Large intestine (tissue), 12 donors: Measurements from ENCODE around the gene IGSF10. TPM values are rescaled to one million over a fixed set of nuclear protein-coding genes. Genes with fewer than 3 reads are reported as not detected.
"Not testable (repeated sequence)": the region's sequence is repeated elsewhere in the genome, so short reads cannot be mapped to it uniquely, and the experiment has no call there.

Experiments
- DNase-seq, 2 donors: peaks; one replicate each; pipeline versions ENCODE4 v3.0.0 to v3.0.0-alpha.2; 2013
- H3K27ac ChIP-seq: one replicate; pipeline ENCODE4 v1.5.1; 2013; ENCODE audit warnings: low read length
- H3K27me3 ChIP-seq: 2 replicates; pipeline ENCODE4 v1.6.1; 2013; ENCODE audit warnings: low read length; ENCODE audit not compliant: control insufficient read depth, insufficient read depth
- H3K36me3 ChIP-seq: 2 replicates; pipeline ENCODE4 v1.6.1; 2013; ENCODE audit warnings: low read length; ENCODE audit not compliant: control insufficient read depth, insufficient read depth
- H3K4me1 ChIP-seq: one replicate; pipeline ENCODE4 v1.6.1; 2013; ENCODE audit warnings: low read length; ENCODE audit not compliant: control insufficient read depth, insufficient read depth
- H3K4me3 ChIP-seq: one replicate; pipeline ENCODE4 v1.5.1; 2013; ENCODE audit warnings: low read length
- H3K9me3 ChIP-seq: one replicate; pipeline ENCODE4 v1.6.1; 2013; ENCODE audit warnings: mild to moderate bottlenecking, low read depth, low read length, moderate library complexity; ENCODE audit not compliant: control insufficient read depth
- WGBS: methylation state at CpG from one replicate; pipeline ENCODE4 v1.1.5; 2013; ENCODE audit warnings: low lambda C conversion rate; ENCODE audit not compliant: insufficient coverage; 5-methylcytosine and 5-hydroxymethylcytosine counted together
- long read RNA-seq, 11 donors: transcript quantifications; one replicate each; lab custom pipeline, GENCODE V29; 2026
- polyA plus RNA-seq: library from polyadenylated mRNA; unstranded; fragments of 120-200 nt; gene quantifications from one replicate; pipeline ENCODE4 v1.2.1, GENCODE V29; 2013

Gene IGSF10
- 1.7 TPM for polyA plus RNA-seq
- long read RNA-seq, donor 1 = 0 reads
- long read RNA-seq, donor 2 = 0 reads
- long read RNA-seq, donor 3 = 0 reads
- long read RNA-seq, donor 4 = 0 reads
- long read RNA-seq, donor 5 = 0 reads
- long read RNA-seq, donor 6 = 0 reads
- long read RNA-seq, donor 7 = 0 reads
- long read RNA-seq, donor 8 = 0 reads
- long read RNA-seq, donor 9 = 0 reads
- long read RNA-seq, donor 10 = 0 reads
- long read RNA-seq, donor 11 = 0 reads

DNA sequence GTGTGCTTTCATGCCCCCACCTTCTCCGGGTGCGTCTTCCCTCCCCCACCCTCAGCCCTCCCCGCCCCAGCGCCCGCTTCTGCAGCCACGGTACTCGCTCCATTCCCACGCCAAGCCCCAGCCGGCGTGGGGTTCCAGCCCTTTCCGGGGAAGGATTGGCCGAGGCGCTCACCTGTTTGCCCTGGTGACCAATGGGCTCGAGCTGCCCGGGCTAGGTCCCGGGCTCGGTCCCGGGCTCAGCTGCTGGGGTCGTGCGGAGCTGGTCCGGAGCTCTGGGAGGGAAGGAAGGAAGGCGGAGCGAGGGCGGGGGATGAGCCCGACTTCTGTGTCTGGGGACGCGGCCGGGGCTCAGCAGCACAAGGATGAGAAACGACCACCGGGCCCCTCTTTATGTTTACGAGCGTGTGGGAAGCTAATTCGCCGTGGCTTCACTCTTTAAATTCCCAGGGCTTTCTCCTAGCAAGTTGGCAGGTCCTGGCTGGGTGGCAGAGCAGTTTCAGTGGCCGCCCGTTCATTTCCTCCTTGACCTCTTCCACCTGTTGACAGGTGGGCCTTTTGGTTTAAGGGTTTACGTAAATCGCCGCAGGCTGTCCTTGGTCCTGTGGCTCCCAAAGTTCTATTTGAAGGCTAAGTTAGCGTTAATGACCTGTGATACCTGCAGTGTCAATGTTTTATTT, at the start of gene IGSF10:
IGSF10 (minus strand) TSS at position 288 of the 677 bp plus-strand sequence. CDS start 2,352 bp downstream, outside the sequence.
- Histone ChIP-seq H3K9me3 (peaks cover 2% of the 10 kb centered on the region), H3K4me3 (peak within 1 kb of the TSS; percentile 47), H3K27ac (no peak within 1 kb of the TSS), H3K27me3 (peaks cover 9% of the 10 kb centered on the region), H3K36me3 (no peaks in the 10 kb centered on the region), H3K4me1 (no peaks in the 10 kb centered on the region)
- DNase-seq = peak; percentile 9 to 27
- WGBS = 57% methylated on average over 4 of the region's 40 CpGs

DNA sequence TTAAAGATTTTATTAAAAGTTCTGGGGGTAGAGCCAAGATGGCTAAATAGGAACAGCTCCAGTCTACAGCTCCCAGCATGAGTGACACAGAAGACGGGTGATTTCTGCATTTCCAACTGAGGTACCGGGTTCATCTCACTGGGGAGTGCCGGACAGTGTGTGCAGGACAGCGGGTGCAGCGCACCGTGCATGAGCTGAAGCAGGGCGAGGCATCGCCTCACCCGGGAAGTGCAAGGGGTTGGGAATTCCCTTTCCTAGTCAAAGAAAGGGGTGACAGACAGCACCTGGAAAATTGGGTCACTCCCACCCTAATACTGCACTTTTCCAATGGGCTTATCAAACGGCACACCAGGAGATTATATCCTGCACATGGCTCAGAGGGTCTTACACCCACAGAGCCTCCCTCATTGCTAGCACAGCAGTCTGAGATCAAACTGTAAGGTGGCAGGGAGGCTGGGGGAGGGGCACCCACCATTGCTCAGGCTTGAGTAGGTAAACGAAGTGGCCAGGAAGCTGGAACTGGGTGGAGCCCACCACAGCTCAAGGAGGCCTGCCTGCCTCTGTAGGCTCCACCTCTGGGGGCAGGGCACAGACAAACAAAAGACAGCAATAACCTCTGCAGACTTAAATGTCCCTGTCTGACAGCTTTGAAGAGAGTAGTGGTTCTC, 48.7 kb upstream of the IGSF10 start:
- WGBS = no CpG with 5 or more reads among the region's 11 CpGs
- not testable (repeated sequence) for H3K9me3 ChIP-seq, H3K4me1 ChIP-seq, H3K36me3 ChIP-seq, H3K27ac ChIP-seq, DNase-seq, H3K4me3 ChIP-seq, H3K27me3 ChIP-seq

DNA sequence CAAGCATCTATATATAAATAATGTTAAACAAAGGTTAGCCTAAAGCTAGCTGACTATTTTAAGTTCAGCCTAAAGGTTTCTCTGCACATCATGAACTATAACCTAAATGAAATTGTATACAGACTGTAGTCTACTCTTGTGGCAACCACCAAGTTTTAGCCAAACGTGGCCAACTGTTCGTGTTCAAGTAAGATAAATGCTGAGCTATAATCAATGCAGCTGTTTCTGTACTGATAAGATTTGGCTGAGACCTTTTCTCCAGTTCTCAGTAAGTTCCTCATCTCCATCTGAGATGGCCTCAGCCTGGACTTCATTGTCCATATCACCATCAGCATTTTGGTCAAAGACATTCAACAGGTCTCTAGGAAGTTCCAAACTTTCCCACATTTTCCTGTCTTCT, 43.7 kb upstream of the IGSF10 start:
- DNase-seq = no peak
- no peak overlapping the region for H3K27ac ChIP-seq
- H3K27me3 ChIP-seq = no peaks in the 10 kb centered on the region
- no peaks in the 10 kb centered on the region for H3K36me3 ChIP-seq
- H3K4me1 ChIP-seq = no peaks in the 10 kb centered on the region
- WGBS = no CpG with 5 or more reads among the region's 2 CpGs
- no peaks in the 10 kb centered on the region for H3K9me3 ChIP-seq
- no peak overlapping the region for H3K4me3 ChIP-seq

DNA sequence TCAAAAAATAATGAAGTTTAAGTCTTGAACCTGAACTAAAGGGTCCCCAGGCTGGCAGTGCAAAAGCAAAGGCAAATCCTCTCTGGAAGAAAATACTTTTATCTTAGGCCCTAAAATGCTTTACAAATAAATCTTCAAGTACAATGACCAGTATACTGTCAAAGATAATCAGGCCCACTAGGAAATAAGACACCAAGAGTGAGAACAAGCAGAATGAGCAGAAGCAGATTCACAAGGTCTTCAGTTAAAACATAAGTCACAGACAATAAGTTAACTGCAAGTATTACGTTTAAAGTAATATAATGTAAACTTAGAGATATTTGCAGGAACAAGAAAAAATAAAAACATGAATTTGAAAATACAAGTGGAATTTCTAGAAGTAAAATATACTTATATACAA, 42.2 kb upstream of the IGSF10 start:
- 100% methylated on average over 1 of the region's 1 CpG for WGBS

DNA sequence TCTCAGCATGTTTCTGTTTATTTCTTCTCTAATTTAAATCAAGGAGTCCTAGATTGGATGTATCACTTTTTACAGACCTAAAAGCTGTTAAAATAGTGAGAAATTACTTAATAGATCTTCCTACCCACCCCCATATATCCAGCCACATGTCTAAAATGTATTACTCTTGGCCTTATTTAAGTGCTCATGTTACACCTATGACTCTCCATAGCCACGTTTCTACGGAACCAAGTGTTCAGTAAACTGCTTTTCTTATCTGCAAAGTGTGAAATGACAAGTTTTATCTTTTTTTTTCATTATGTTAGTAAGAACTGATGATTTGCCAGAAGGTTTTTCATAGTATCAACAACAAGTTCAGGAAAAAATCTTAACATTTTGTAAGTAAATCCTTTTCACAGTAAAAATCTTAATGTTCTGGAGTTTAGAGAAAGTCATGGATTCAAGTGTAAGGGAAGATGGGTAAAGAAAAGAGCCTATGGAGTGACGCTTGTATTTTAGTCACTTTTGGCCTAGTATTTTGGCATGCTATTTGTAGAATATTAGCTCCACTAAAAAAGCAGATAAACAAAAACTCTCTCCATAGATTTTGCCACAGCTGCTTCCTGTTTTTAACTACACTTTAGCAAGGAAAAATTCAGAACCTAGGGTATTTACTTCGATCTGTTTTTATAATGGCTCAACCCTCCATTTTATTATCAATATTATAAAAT, 41.2 kb upstream of the IGSF10 start:
- Histone ChIP-seq H3K9me3 (no peaks in the 10 kb centered on the region), H3K4me1 (peaks cover 2% of the 10 kb centered on the region), H3K27me3 (no peaks in the 10 kb centered on the region), H3K27ac (no peak overlapping the region), H3K36me3 (no peaks in the 10 kb centered on the region), H3K4me3 (no peak overlapping the region)
- WGBS = 75% methylated on average over 4 of the region's 4 CpGs
- no peak for DNase-seq

More for the DNA sequence above, 42.2 kb upstream of the IGSF10 start:
- H3K27ac ChIP-seq = no peak overlapping the region
- no peak for DNase-seq
- H3K36me3 ChIP-seq = no peaks in the 10 kb centered on the region
- peaks cover 2% of the 10 kb centered on the region for H3K4me1 ChIP-seq
- no peaks in the 10 kb centered on the region for H3K27me3 ChIP-seq
- no peaks in the 10 kb centered on the region for H3K9me3 ChIP-seq
- H3K4me3 ChIP-seq = no peak overlapping the region

DNA sequence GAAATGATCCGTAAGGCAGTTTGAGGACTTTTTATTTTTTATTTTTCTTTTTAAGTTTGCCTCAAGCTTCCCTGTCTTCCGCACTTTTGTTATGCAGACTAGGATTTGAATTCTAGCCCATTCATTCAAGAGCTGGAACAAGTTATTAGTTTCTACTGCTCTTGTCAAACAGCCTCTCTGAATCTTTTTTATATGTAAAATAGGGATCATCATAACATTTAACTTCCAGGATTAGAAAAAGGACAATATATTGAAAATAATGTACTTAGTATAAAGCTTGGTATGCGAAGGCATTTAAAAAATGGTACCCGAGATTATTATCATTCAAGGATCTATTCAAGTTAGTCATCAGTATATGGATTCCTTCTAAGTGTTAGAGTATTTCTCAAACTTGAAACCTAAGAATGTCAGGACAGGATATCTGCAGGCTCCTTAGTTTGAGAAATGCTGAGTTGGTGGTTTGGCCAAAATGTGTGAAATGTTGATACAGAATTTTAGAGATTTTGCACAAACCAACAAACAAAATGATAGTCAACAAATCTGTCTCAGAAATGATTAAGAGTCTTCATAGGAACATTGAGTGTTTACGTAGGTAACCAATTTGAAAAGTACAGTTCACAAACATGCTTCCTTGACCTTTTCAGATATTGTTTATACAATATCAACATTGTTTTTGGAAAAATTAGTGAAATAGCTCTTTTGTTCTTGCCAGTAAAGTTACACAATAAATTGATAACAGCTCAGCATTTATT, 40.5 kb upstream of the IGSF10 start:
- no peak overlapping the region for H3K27ac ChIP-seq
- no peaks in the 10 kb centered on the region for H3K36me3 ChIP-seq
- H3K27me3 ChIP-seq = no peaks in the 10 kb centered on the region
- no peak for DNase-seq
- no peaks in the 10 kb centered on the region for H3K9me3 ChIP-seq
- no peak overlapping the region for H3K4me3 ChIP-seq
- peaks cover 2% of the 10 kb centered on the region for H3K4me1 ChIP-seq
- 33% methylated on average over 3 of the region's 5 CpGs for WGBS

DNA sequence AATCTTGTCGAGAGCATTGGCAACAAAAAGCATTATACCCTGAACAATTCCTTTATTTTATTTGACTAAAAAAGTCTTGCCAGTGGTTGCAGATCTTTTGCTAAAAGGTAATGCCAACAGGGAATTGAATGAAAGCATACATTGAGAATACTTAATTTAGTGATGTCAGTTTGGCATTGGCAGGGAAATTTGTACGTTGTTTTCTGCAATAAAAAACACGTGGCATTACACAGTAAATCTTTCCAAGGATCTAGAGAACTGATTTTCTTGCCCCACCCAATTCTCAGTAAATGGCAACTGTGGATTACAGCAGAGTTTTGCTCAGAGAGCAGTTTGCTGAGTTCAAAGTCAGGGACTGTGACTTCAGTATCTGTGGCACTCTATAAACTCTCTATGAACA, 38.3 kb upstream of the IGSF10 start:
- H3K36me3 ChIP-seq = no peaks in the 10 kb centered on the region
- 100% methylated on average over 1 of the region's 3 CpGs for WGBS
- peak in 1 of 2 donors; percentile 15 for DNase-seq
- H3K4me3 ChIP-seq = no peak overlapping the region
- peaks cover 2% of the 10 kb centered on the region for H3K4me1 ChIP-seq
- no peaks in the 10 kb centered on the region for H3K27me3 ChIP-seq
- H3K27ac ChIP-seq = no peak overlapping the region
- H3K9me3 ChIP-seq = no peaks in the 10 kb centered on the region

DNA sequence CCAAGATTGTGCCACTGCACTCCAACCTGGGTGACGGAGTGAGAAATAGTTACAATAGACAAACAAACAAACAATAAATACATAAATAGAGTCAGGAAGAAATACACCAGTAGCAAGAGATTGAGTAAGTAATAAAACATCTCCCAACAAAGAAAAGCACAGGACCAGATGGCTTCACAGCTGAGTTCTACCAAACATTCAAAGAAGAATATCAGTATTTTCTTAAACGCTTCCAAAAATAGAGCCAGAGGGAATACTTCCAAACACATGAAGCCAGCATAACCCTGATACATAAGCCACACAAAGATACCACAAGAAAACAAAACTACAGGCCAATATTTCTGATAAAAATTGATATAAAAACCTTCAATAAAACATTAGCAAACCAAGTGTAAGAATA, 30.7 kb upstream of the IGSF10 start:
- H3K27me3 ChIP-seq = no peaks in the 10 kb centered on the region
- DNase-seq = no peak
- no peaks in the 10 kb centered on the region for H3K4me1 ChIP-seq
- no peak overlapping the region for H3K4me3 ChIP-seq
- no CpG with 5 or more reads among the region's 2 CpGs for WGBS
- H3K36me3 ChIP-seq = no peaks in the 10 kb centered on the region
- H3K9me3 ChIP-seq = no peaks in the 10 kb centered on the region
- no peak overlapping the region for H3K27ac ChIP-seq

DNA sequence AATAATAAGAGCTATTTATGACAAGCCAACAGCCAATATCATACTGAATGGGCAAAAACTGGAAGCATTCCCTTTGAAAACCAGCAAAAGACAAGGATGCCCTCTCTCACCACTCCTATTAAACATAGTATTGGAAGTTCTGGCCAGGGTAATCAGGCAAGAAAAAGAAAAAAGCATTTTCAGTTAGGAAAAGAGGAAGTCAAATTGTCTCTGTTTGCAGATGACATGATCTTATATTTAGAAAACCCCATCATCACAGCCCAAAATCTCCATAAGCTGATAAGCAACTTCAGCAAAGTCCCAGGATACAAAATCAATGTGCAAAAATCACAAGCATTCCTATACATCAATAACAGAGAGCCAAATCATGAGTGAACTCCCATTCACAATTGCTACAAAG, 27.0 kb upstream of the IGSF10 start:
- H3K27me3 ChIP-seq, H3K9me3 ChIP-seq, H3K4me1 ChIP-seq, H3K27ac ChIP-seq, DNase-seq, H3K4me3 ChIP-seq, H3K36me3 ChIP-seq: not testable (repeated sequence)

DNA sequence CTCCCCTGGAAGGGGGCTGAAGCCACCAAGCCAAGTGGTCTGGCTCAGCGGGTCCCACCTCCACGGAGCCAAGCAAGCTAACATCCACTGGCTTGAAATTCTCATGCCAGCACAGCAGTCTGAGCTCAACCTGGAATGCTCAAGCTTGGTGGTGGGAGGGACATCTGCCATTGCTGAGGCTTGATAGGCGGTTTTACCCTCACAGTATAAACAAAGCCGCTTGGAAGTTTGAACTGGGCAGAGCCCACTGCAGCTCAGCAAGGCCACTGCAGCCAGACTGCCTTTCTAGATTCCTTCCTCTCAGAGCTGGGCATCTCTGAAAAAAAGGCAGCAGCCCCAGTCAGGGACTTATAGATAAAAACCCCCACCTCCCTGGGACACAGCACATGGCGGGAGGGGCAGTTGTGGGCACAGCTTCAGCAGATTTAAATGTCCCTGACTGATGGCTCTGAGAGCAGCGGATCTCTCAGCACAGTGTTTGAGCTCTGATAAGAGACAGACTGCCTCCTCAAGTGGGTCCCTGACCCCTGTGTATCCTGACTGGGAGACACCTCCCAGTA, 23.2 kb upstream of the IGSF10 start:
- no peaks in the 10 kb centered on the region for H3K36me3 ChIP-seq
- DNase-seq = no peak
- no peak overlapping the region for H3K4me3 ChIP-seq
- no CpG with 5 or more reads among the region's 6 CpGs for WGBS
- no peaks in the 10 kb centered on the region for H3K27me3 ChIP-seq
- no peak overlapping the region for H3K27ac ChIP-seq
- no peaks in the 10 kb centered on the region for H3K4me1 ChIP-seq
- peaks cover 4% of the 10 kb centered on the region for H3K9me3 ChIP-seq
